HepG2 (cell line): Measurements from ENCODE around the gene MRFAP1. TPM values are rescaled to one million over a fixed set of nuclear protein-coding genes. Genes with fewer than 3 reads are reported as not detected.

ENCODE experiments used
- ATF4 ChIP-seq, 2 experiments: fragments of 450-650 bp in 1 of 2; sonication (generic) in 1 of 2; formaldehyde crosslinking; IDR thresholded peaks; 2 replicates each; pipeline versions ENCODE4 v1.5.0 to v1.8.0; 2020 to 2022; ENCODE audit warnings: mild to moderate bottlenecking in 1 of 2, missing genetic modification reagents in 1 of 2
- FOXO4 ChIP-seq: sonication (generic); formaldehyde crosslinking; conservative IDR thresholded peaks from 2 replicates; pipeline ENCODE4 v1.8.1; 2023; ENCODE audit warnings: missing genetic modification reagents
- IKZF1 ChIP-seq: fragments of 450-650 bp; IDR thresholded peaks from 2 replicates; pipeline ENCODE4 v1.7.1; 2016
- KLF6 ChIP-seq: IDR thresholded peaks from 2 replicates; pipeline ENCODE4 v1.8.0; 2016; ENCODE audit warnings: missing biosample characterization, missing genetic modification reagents
- NR0B2 ChIP-seq: sonication (generic); formaldehyde crosslinking; IDR thresholded peaks from 2 replicates; pipeline ENCODE4 v1.4.0; 2020; ENCODE audit warnings: mild to moderate bottlenecking, missing genetic modification reagents
- NR1H2 ChIP-seq: sonication (generic); formaldehyde crosslinking; IDR thresholded peaks from 2 replicates; pipeline ENCODE4 v1.8.1; 2022; ENCODE audit warnings: low read depth, missing genetic modification reagents, borderline replicate concordance
- NRL ChIP-seq: sonication (generic); formaldehyde crosslinking; IDR thresholded peaks from 2 replicates; pipeline ENCODE4 v1.5.0; 2020; ENCODE audit warnings: missing genetic modification reagents, mild to moderate bottlenecking, moderate library complexity, borderline replicate concordance
- PHF20 ChIP-seq: sonication (generic); formaldehyde crosslinking; IDR thresholded peaks from 2 replicates; pipeline ENCODE4 v1.5.0; 2020; ENCODE audit warnings: mild to moderate bottlenecking, missing genetic modification reagents
- RCOR2 ChIP-seq: IDR thresholded peaks from 2 replicates; pipeline ENCODE4 v1.6.1; 2016; ENCODE audit warnings: missing biosample characterization, missing genetic modification reagents
- SMARCE1 ChIP-seq: fragments of 450-650 bp; IDR thresholded peaks from 2 replicates; pipeline ENCODE4 v1.6.1; 2017; ENCODE audit warnings: borderline replicate concordance
- SRF ChIP-seq: IDR thresholded peaks from 2 replicates; pipeline ENCODE4 v1.6.1; 2011; ENCODE audit warnings: mild to moderate bottlenecking, low read depth, low read length, moderate library complexity
- STAG1 ChIP-seq: sonication (generic); formaldehyde crosslinking; IDR thresholded peaks from 2 replicates; pipeline ENCODE4 v1.4.0; 2020; ENCODE audit warnings: missing genetic modification reagents
- TBP ChIP-seq: sonication (generic); formaldehyde crosslinking; IDR thresholded peaks from 2 replicates; pipeline ENCODE4 v1.5.0; 2020; ENCODE audit warnings: missing genetic modification reagents
- TEAD3 ChIP-seq: optimal IDR thresholded peaks from 2 replicates; pipeline ENCODE3; 2016; ENCODE audit warnings: borderline replicate concordance
- XRCC5 ChIP-seq: fragments of 200-400 bp; formaldehyde crosslinking; optimal IDR thresholded peaks from 2 replicates; pipeline ENCODE3; 2017; ENCODE audit warnings: mild to moderate bottlenecking, low read length
- ZBTB39 ChIP-seq: sonication (generic); formaldehyde crosslinking; IDR thresholded peaks from 2 replicates; pipeline ENCODE4 v1.5.0; 2020; ENCODE audit warnings: missing genetic modification reagents
- ZIK1 ChIP-seq: sonication (generic); formaldehyde crosslinking; IDR thresholded peaks from 2 replicates; pipeline ENCODE4 v1.5.0; 2020; ENCODE audit warnings: mild to moderate bottlenecking, low read depth, missing genetic modification reagents, borderline replicate concordance
- ZMAT5 ChIP-seq: sonication (generic); formaldehyde crosslinking; IDR thresholded peaks from 2 replicates; pipeline ENCODE4 v1.5.0; 2020; ENCODE audit warnings: mild to moderate bottlenecking, low read depth, missing genetic modification reagents, borderline replicate concordance
- ZNF160 ChIP-seq: sonication (generic); formaldehyde crosslinking; IDR thresholded peaks from 2 replicates; pipeline ENCODE4 v1.8.0; 2022; ENCODE audit warnings: mild to moderate bottlenecking, inconsistent platforms, missing genetic modification reagents
- ZNF263 ChIP-seq: sonication (generic); formaldehyde crosslinking; IDR thresholded peaks from 2 replicates; pipeline ENCODE4 v1.4.0; 2020; ENCODE audit warnings: missing genetic modification reagents
- ZNF280B ChIP-seq: sonication (generic); formaldehyde crosslinking; IDR thresholded peaks from 2 replicates; pipeline ENCODE4 v1.5.0; 2020; ENCODE audit warnings: missing genetic modification reagents, mild to moderate bottlenecking, borderline replicate concordance
- ZNF713 ChIP-seq: sonication (generic); formaldehyde crosslinking; IDR thresholded peaks from 2 replicates; pipeline ENCODE4 v1.4.0; 2020; ENCODE audit warnings: mild to moderate bottlenecking, missing genetic modification reagents
- ZNF841 ChIP-seq: sonication (generic); formaldehyde crosslinking; IDR thresholded peaks from 2 replicates; pipeline ENCODE4 v1.8.1; 2023; ENCODE audit warnings: missing genetic modification reagents, borderline replicate concordance
- polyA plus RNA-seq, 8 experiments: library from polyadenylated mRNA; depleted of rRNA in 3 of 8; stranded (reverse) in 7 of 8; unstranded in 1 of 8; fragments of >200 nt; fragmentation: Illumina TruSeq in 4 of 8; extraction: Trizol in 4 of 8; gene quantifications; 2 replicates each; pipeline versions ENCODE4 v1.2.1 to v1.2.3, GENCODE V29; 2011 to 2016; ENCODE audit warnings: low read depth in 4 of 8, missing spikeins in 1 of 8, mixed read lengths in 1 of 8; ENCODE audit not compliant: insufficient read depth in 1 of 8
- total RNA-seq, 5 experiments: library from RNA; depleted of rRNA; stranded (reverse); fragments of >200 nt; fragmentation: Illumina TruSeq; extraction: Trizol; gene quantifications; 2 replicates each; pipeline ENCODE4 v1.2.3, GENCODE V29; 2016; ENCODE audit warnings: low read depth in 1 of 5

The MRFAP1 gene
- total and polyA plus RNA-seq, 2 of the 13 experiments (the other 11 are each of a cell fraction or from before 2014, with no cell fraction given), result 112 to 158 TPM

GRCh38 chr4:6673660-6674499 is 33.4 kb downstream of the MRFAP1 start (continued):
- TF ChIP-seq KLF6 (CRISPR knock-in tag), result peak; percentile 82
- no peak for TF ChIP-seq ZNF841 (CRISPR knock-in tag)
- no peak for TF ChIP-seq SMARCE1
- TF ChIP-seq RCOR2 (CRISPR knock-in tag), result no peak
- TF ChIP-seq TEAD3, result peak; percentile 75
- 0 out of 2 replicates have a peak, but pooled peaks have one; percentile 40 for TF ChIP-seq ZBTB39
- TF ChIP-seq XRCC5, result no peak
- TF ChIP-seq ZIK1 (CRISPR knock-in tag), result peak; percentile 78; the same call in 1 of the 2 replicates
- TF ChIP-seq ATF4 (CRISPR knock-in tag; IDR thresholded peaks at IDR 0.05), result peak in 1 of 2 experiments; percentile 70; a peak in 2 of 4 replicates
- TF ChIP-seq SRF, result no peak
- no peak for TF ChIP-seq NR1H2
- no peak for TF ChIP-seq ZMAT5 (CRISPR knock-in tag)
- no peak; the same call in 1 of the 2 replicates for TF ChIP-seq STAG1 (CRISPR knock-in tag)
- TF ChIP-seq ZNF280B, result peak; percentile 7; the same call in 1 of the 2 replicates
- TF ChIP-seq PHF20 (CRISPR knock-in tag), result peak; percentile 84
- no peak for TF ChIP-seq IKZF1
- TF ChIP-seq NR0B2, result peak; percentile 58; the same call in 1 of the 2 replicates
- 0 out of 2 replicates have a peak, but pooled peaks have one; percentile 31 for TF ChIP-seq ZNF263 (CRISPR knock-in tag)
- peak; percentile 91 for TF ChIP-seq ZNF160 (CRISPR knock-in tag)
- TF ChIP-seq TBP, result no peak
- no peak for TF ChIP-seq ZNF713 (CRISPR knock-in tag)
- TF ChIP-seq NRL (CRISPR knock-in tag), result peak; percentile 63
- TF ChIP-seq FOXO4 (CRISPR knock-in tag), result no peak
